Astrocyte of the spinal cord (primary cell): Measurements from ENCODE around the gene KRT71.

Source experiments
- DNase-seq: peaks from one replicate; pipeline ENCODE4 v3.0.0; 2011; ENCODE audit warnings: low read depth, low spot score
- H3K4me3 ChIP-seq: 2 replicates; pipeline ENCODE4 v1.5.1; 2011; ENCODE audit warnings: low read depth, mild to moderate bottlenecking, low read length, moderate library complexity
- in situ Hi-C: cut with HindIII; loops from 2 replicates; pipeline ENCODE4 v1.10.0; 2017; ENCODE audit warnings: low sequenced_read_pairs
- TF ChIP-seq, protein P1 (sequence below): IDR thresholded peaks from 2 replicates; pipeline ENCODE4 v1.5.1; 2012; ENCODE audit warnings: low read depth, mild to moderate bottlenecking, low read length, inconsistent platforms

The KRT71 gene

DNA sequence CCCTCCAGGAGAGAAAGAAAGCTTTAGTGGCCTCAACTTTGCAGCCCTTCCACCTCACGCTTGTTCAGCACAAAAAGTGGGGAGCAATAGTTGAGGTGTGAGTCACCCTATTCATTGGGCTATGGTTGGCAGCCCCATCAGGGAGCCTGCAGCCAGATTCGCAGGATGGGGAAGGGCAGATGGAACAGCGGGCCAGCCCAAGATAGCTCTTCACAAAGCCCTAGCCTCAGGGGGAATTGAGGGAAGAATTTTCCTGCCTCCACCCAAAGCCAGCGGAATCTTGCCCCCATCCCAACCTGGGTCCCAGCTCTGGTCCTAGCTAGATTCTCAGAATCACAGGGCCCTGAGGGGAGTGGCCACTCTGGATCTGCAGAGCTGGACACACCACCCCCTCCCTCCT, 29.1 kb downstream of the KRT71 start:
- in situ Hi-C loops, result no loop called here
- TF ChIP-seq, protein P1, sequence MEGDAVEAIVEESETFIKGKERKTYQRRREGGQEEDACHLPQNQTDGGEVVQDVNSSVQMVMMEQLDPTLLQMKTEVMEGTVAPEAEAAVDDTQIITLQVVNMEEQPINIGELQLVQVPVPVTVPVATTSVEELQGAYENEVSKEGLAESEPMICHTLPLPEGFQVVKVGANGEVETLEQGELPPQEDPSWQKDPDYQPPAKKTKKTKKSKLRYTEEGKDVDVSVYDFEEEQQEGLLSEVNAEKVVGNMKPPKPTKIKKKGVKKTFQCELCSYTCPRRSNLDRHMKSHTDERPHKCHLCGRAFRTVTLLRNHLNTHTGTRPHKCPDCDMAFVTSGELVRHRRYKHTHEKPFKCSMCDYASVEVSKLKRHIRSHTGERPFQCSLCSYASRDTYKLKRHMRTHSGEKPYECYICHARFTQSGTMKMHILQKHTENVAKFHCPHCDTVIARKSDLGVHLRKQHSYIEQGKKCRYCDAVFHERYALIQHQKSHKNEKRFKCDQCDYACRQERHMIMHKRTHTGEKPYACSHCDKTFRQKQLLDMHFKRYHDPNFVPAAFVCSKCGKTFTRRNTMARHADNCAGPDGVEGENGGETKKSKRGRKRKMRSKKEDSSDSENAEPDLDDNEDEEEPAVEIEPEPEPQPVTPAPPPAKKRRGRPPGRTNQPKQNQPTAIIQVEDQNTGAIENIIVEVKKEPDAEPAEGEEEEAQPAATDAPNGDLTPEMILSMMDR, result no peak
- DNase-seq, result no peak
- no peak overlapping the region for H3K4me3 ChIP-seq

DNA sequence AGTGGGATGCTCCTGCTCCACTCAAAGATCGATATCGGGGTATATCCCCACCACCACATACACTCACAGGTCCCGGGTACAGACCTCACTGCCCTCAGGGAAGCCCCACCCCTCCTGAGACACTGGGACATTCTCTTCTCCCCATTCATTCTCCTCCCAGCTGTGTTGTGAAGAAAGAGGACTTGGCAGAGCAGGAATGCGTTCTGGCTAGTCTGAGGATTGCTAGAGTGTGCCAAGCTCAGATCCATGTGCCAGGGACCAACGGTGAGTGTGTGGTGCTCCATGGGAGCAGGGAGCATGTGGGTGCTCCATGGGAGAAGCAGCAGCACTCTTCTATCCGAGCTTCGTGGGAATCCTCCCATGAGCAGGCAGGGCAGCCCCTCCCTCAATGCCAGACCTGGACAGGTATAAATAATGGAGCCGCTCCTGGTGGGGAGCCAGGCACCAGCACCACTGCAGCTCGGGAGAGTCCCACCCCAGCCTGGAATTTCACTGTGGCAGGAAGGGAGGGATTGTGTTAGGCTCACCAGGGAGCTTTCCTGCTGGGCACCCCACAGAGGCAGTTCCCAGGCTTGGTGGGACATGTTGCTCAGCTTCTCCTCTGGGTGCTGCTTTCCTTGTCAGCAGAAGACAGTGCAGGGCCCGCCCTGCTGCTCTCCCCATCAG, 30.5 kb downstream of the KRT71 start:
- no peak for DNase-seq
- no peak overlapping the region for H3K4me3 ChIP-seq
- TF ChIP-seq, protein P1, result no peak
- in situ Hi-C loops, result no loop called here

DNA sequence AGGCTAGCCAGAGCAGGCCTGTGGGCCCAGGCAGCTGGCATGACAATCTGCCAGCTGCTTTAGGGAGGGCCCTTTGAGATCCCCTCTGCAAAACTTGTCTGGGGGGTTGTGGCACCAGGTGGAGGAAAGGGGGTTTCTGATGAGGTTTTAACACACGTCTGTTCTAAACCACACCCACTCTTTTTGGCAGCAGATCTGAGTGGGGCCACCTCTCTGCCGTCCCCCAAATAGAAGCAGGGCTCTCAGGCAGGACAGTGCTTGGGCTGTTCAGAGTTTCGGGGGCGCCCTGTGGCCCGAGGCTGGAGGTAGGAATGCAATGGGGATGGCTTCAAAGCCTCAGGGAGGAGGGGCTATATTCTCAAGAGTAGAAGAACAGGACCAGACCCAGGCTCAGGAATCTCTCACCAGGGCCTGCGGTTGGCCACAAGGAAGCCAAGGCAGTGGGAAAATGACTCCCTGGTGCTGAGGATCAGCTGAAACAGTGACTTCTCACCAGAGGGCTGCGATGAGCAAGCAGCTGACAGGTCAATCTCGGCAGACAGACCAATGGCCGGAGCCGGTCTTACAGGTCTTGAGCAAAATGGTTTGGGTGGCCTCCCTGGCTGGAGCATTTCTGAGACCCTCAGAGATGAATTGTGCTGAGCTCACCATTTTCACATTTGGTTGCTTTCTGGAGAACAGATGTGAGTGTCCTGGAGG, 31.2 kb downstream of the KRT71 start:
- in situ Hi-C loops, result no loop called here
- DNase-seq, result peak; percentile 19

DNA sequence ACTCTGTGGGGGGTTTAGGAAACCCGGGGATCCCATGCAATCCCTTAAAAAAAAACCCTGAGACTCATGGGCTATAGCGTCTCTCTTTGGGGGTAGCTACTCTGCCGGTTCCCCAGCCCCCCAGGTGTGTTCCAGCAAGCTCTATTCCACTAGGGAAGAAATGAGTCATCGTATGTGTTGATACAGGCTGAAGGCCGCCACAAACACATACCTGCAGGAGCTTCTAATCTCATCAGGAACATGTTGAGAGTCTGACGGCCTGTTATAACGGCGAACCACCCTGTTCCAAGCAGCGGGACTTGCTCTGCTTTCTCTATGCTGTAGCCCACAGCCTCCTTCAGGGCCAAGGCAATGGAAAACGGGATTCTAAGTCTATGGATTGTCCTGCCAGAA, 31.8 kb downstream of the KRT71 start:
- TF ChIP-seq, protein P1, result no peak
- no peak for DNase-seq
- in situ Hi-C loops, result no loop called here
- no peak overlapping the region for H3K4me3 ChIP-seq

More for the DNA sequence above, 31.2 kb downstream of the KRT71 start:
- TF ChIP-seq, protein P1, result no peak
- no peak overlapping the region for H3K4me3 ChIP-seq

DNA sequence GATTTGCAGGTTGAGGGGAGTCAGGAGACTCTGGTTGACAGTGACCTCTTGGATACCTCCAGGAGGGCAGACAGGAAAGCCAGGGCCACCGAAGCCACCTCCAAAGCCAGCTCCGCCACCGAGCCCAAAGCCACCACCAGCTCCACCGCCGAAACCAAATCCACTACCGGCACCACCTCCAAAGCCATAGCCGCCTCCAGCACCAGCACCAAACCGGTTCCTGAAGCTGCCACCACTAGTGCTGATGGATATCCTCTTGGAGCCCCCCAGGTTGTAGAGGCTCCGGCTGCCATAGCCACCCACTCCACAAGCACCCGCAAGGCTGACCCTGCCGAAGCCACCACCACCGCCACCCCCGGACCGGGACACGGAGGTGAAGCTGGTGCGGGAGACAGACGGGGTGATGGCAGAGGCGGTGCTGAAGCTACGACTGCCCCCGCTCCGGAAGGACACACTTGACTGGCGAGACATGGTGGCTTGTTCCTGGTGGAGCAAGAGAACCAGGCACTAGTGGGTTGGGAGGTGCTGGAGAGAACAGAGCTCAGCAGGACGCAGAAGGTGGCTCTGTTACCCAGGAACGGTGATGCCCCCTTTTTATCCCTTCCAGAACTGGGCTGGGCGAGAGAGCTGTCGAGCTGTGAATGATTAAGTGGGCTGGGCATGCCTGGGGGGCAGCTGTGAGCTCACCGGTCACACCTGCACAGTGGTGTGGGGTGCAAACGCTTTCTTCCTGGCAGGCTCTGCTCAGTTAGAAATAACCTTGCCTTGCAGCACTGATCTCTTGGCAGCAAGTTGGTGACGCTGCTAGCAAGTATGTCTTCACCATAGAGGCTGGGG, 32.9 kb downstream of the KRT71 start, which contains the start of gene KRT5:
Gene KRT5, minus strand, starts transcription at position 569 of the 837 bp plus-strand sequence. Its CDS starts 98 bp downstream, at position 471.
- DNase-seq, result no peak
- H3K4me3 ChIP-seq, result no peak within 1 kb of the TSS
- in situ Hi-C loops, result no loop called here
- TF ChIP-seq, protein P1, result no peak

DNA sequence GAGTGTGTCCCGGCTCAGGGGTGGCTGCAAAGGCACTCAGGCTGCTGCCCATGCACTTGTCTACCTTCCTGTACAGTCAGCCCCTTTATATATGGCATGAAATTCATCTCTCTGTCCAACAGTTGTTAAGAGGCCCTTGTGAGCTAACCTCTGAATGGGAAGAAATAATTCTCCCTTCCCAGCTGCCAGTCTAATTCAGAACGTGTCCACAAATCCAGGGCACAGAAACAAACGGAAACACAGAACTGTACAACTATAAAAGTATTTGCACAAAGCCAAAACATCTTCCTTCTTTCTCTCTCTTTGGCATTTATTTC, 33.6 kb downstream of the KRT71 start:
- DNase-seq, result no peak
- in situ Hi-C loops, result no loop called here
- no peak overlapping the region for H3K4me3 ChIP-seq
- TF ChIP-seq, protein P1, result no peak
